Thoracic aorta (tissue), 2 donors: ENCODE results near the gene TSPAN17. TPM values are rescaled to one million over a fixed set of nuclear protein-coding genes. Genes with fewer than 3 reads are reported as not detected.

Source experiments
- ATAC-seq: fragments of 150-250 bp; one replicate; pipeline ENCODE4 v1.8.0; 2017; ENCODE audit warnings: low read depth; ENCODE audit not compliant: insufficient number of reproducible peaks, low FRiP score
- DNase-seq: peaks from one replicate; pipeline ENCODE4 v3.0.0-alpha.2; 2020; ENCODE audit warnings: low spot score
- H3K27ac ChIP-seq, 2 donors: fragments of 200-600 bp; sonication (generic); 1 replicate in 1 of 2; 2 replicates in 1 of 2; pipeline ENCODE4 v1.5.1; 2016; ENCODE audit warnings: mild to moderate bottlenecking in 2 of 2, moderate library complexity in 2 of 2
- H3K27me3 ChIP-seq: fragments of 200-600 bp; sonication (generic); replicated peaks from 2 replicates; pipeline ENCODE4 v1.6.0; 2016; ENCODE audit warnings: mild to moderate bottlenecking; ENCODE audit not compliant: insufficient read depth
- H3K36me3 ChIP-seq: fragments of 200-600 bp; sonication (generic); one replicate; pipeline ENCODE4 v1.5.1; 2016
- H3K4me1 ChIP-seq, 2 donors: fragments of 200-600 bp; sonication (generic); 1 replicate in 1 of 2; 2 replicates in 1 of 2; pipeline versions ENCODE4 v1.5.1 to v1.6.0; 2016; ENCODE audit warnings: low read depth in 2 of 2, mild to moderate bottlenecking in 1 of 2; ENCODE audit not compliant: control insufficient read depth in 1 of 2
- H3K4me3 ChIP-seq: fragments of 200-600 bp; sonication (generic); 2 replicates; pipeline ENCODE4 v1.5.1; 2016; ENCODE audit warnings: mild to moderate bottlenecking
- H3K9me3 ChIP-seq: fragments of 200-600 bp; sonication (generic); 2 replicates; pipeline ENCODE4 v1.5.1; 2016
- total RNA-seq, 2 donors: library from RNA; depleted of rRNA; stranded (reverse); fragments of >200 nt; gene quantifications; one replicate each; pipeline versions ENCODE4 v1.1.0 to v1.2.3, GENCODE V29; 2016
- TF ChIP-seq, protein P1 (sequence below): fragments of 200-600 bp; sonication (generic); IDR thresholded peaks from one replicate; pipeline ENCODE4 v1.5.1; 2019; ENCODE audit warnings: antibody characterized with exemption

TSPAN17 gene
- total RNA-seq, 2 donors from 2014 or later = 20.6 to 25.0 TPM

- ATAC-seq = no peak
- no peak for DNase-seq
- H3K4me3 ChIP-seq = no peak overlapping the region
These were observed 29.1 kb downstream of the TSPAN17 start for GRCh38 chr5:176676361-176676824.

GRCh38 chr5:176677209-176677939 is 30.1 kb downstream of the TSPAN17 start:
- Histone ChIP-seq H3K9me3 (no peaks in the 10 kb centered on the region), H3K36me3 (no peaks in the 10 kb centered on the region), H3K4me3 (no peak overlapping the region), H3K4me1 (no peaks in the 10 kb centered on the region), H3K27ac (no peak overlapping the region), H3K27me3 (peaks cover 9% of the 10 kb centered on the region)
- DNase-seq (no peak), ATAC-seq (no peak)
- TF ChIP-seq, protein P1, sequence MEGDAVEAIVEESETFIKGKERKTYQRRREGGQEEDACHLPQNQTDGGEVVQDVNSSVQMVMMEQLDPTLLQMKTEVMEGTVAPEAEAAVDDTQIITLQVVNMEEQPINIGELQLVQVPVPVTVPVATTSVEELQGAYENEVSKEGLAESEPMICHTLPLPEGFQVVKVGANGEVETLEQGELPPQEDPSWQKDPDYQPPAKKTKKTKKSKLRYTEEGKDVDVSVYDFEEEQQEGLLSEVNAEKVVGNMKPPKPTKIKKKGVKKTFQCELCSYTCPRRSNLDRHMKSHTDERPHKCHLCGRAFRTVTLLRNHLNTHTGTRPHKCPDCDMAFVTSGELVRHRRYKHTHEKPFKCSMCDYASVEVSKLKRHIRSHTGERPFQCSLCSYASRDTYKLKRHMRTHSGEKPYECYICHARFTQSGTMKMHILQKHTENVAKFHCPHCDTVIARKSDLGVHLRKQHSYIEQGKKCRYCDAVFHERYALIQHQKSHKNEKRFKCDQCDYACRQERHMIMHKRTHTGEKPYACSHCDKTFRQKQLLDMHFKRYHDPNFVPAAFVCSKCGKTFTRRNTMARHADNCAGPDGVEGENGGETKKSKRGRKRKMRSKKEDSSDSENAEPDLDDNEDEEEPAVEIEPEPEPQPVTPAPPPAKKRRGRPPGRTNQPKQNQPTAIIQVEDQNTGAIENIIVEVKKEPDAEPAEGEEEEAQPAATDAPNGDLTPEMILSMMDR = no peak

More at GRCh38 chr5:176676361-176676824, 29.1 kb downstream of the TSPAN17 start:
- Histone ChIP-seq H3K27me3 (peaks cover 9% of the 10 kb centered on the region), H3K27ac (no peak overlapping the region), H3K4me1 (no peaks in the 10 kb centered on the region), H3K9me3 (no peaks in the 10 kb centered on the region), H3K36me3 (no peaks in the 10 kb centered on the region)
- TF ChIP-seq, protein P1 = no peak

DNA sequence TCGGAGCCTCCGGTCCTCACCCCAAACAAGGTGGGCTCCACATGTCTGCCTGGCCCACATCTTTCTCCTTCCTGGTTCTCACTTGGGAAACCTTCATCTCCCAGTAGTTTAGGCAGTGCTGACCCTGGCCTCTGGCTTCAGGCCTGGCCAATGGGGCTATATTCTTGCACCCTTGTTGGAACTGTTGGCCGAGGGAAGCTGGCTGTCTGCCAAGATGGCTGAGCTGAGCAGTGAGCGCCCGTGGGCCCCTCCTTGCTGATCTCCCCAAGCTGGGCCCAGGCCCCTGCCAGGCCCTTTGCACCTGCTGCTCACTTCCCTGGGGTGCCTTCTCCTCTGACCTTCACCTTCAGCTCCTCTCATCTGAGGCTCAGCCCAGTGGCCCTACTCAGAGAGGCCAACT is 31.3 kb downstream of the TSPAN17 start:
- TF ChIP-seq, protein P1 = no peak
- no peaks in the 10 kb centered on the region for H3K36me3 ChIP-seq
- H3K27me3 ChIP-seq = peaks cover 9% of the 10 kb centered on the region
- H3K9me3 ChIP-seq = no peaks in the 10 kb centered on the region
- no peaks in the 10 kb centered on the region for H3K4me1 ChIP-seq
- DNase-seq (no peak), ATAC-seq (no peak)
- no peak overlapping the region for H3K4me3 ChIP-seq
- no peak overlapping the region for H3K27ac ChIP-seq

DNA sequence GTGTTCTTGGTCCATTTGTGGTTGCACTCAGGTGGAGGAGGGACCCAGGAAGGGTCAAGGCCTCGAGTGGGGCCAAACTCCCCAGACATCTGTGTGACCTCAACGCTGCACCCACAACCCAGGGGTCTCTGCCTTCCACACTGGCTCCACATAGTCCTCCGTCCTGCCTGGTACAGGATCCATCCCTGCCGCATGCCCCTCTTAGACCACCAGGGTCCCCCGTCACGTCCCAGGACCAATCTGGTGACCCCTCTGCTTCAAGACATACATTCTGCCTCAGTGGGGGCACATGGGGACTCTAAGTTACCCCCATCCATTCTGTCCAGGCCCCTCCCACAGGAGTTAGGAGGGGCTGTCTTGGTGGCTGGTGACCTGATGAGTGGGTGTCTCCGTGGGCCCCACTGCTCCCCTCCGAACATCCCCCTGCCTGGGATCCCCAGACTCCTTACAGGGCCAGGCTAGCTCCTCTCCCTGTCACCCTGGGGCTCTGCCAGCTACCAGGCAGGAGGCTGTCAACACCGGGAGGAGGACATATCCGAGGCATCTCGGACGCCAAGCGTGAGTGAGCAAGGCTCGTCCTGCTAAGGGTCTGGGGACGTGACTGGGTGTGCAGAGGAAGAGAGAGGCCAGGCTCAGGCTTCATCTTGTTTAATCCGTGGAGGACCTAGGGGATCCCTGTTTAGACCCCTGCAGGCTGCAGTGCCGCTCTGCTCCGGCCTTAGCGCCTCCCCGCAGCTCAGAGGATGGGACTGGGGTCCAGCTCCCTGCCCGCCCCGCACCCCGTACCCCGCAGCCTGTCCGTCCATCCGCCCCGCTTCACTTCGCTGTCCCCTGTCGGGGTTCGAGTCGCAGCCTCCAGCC is 32.3 kb downstream of the TSPAN17 start:
- ATAC-seq (no peak), DNase-seq (no peak)
- H3K9me3 ChIP-seq = peaks cover under 1% of the 10 kb centered on the region
- H3K27ac ChIP-seq = no peak overlapping the region
- TF ChIP-seq, protein P1 = no peak
- no peaks in the 10 kb centered on the region for H3K4me1 ChIP-seq
- peaks cover 9% of the 10 kb centered on the region for H3K27me3 ChIP-seq
- no peaks in the 10 kb centered on the region for H3K36me3 ChIP-seq
- no peak overlapping the region for H3K4me3 ChIP-seq

GRCh38 chr5:176680226-176680563 is 32.9 kb downstream of the TSPAN17 start:
- Histone ChIP-seq H3K4me3 (no peak overlapping the region), H3K36me3 (no peaks in the 10 kb centered on the region)

More at GRCh38 chr5:176680226-176680563, 32.9 kb downstream of the TSPAN17 start:
- Histone ChIP-seq H3K27ac (no peak overlapping the region), H3K27me3 (peaks cover 9% of the 10 kb centered on the region), H3K9me3 (peaks cover 6% of the 10 kb centered on the region), H3K4me1 (no peaks in the 10 kb centered on the region)
- TF ChIP-seq, protein P1 = no peak
- DNase-seq (no peak), ATAC-seq (no peak)
